DND-41 (cell line): ENCODE measurements around the gene ARL6IP6.

Source experiments
- EZH2 ChIP-seq: IDR thresholded peaks from 3 replicates; pipeline ENCODE4 v1.6.1; 2012; ENCODE audit warnings: borderline replicate concordance, low read depth, mild to moderate bottlenecking, moderate library complexity, low read length, inconsistent platforms; ENCODE audit not compliant: severe bottlenecking
- TF ChIP-seq, protein P1 (sequence below): IDR thresholded peaks from 2 replicates; pipeline ENCODE4 v1.5.1; 2012; ENCODE audit warnings: borderline replicate concordance, low read length, moderate library complexity, mild to moderate bottlenecking; ENCODE audit not compliant: poor library complexity, severe bottlenecking; ENCODE audit errors: extremely low read depth

GRCh38 chr2:152791979-152792378, 73.6 kb downstream of the ARL6IP6 start:
- TF ChIP-seq, protein P1, sequence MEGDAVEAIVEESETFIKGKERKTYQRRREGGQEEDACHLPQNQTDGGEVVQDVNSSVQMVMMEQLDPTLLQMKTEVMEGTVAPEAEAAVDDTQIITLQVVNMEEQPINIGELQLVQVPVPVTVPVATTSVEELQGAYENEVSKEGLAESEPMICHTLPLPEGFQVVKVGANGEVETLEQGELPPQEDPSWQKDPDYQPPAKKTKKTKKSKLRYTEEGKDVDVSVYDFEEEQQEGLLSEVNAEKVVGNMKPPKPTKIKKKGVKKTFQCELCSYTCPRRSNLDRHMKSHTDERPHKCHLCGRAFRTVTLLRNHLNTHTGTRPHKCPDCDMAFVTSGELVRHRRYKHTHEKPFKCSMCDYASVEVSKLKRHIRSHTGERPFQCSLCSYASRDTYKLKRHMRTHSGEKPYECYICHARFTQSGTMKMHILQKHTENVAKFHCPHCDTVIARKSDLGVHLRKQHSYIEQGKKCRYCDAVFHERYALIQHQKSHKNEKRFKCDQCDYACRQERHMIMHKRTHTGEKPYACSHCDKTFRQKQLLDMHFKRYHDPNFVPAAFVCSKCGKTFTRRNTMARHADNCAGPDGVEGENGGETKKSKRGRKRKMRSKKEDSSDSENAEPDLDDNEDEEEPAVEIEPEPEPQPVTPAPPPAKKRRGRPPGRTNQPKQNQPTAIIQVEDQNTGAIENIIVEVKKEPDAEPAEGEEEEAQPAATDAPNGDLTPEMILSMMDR = no peak
- no peak for TF ChIP-seq EZH2
